ENCODE data around the gene HDAC4.

GRCh38 chr2:239008004-239008403 lies 392.8 kb downstream of the HDAC4 start:
- no peak for TF ChIP-seq POLR2A (IDR thresholded peaks at IDR 0.05; ENCODE audit: low read length)
- TF ChIP-seq PBX3 (IDR thresholded peaks at IDR 0.05), result no peak
- TF ChIP-seq CTCF (IDR thresholded peaks at IDR 0.05), result no peak
- no peak for TF ChIP-seq MAZ (IDR thresholded peaks at IDR 0.05; ENCODE audit: borderline replicate concordance, low read depth, low read length)
- TF ChIP-seq MYC (IDR thresholded peaks at IDR 0.05; ENCODE audit: borderline replicate concordance, low read length), result no peak
- no peak for TF ChIP-seq MAX (IDR thresholded peaks at IDR 0.05)

Measured in A549 (cell line).